Mesendoderm (in vitro differentiated cells): Measurements from ENCODE around the gene FBN2.

Experiments used
- DNase-seq: peaks from one replicate; pipeline ENCODE4 v3.0.0; 2013
- H2AK5ac ChIP-seq: 2 replicates; pipeline ENCODE4 v1.6.1; 2013; ENCODE audit warnings: low read length, inconsistent platforms
- H2BK120ac ChIP-seq: 2 replicates; pipeline ENCODE4 v1.6.1; 2013; ENCODE audit warnings: low read depth, mild to moderate bottlenecking, low read length, moderate library complexity, mixed read lengths
- H2BK15ac ChIP-seq: replicated peaks from 2 replicates; pipeline ENCODE4 v1.6.1; 2013; ENCODE audit warnings: low read depth, mild to moderate bottlenecking, moderate library complexity
- H2BK5ac ChIP-seq: 2 replicates; pipeline ENCODE4 v1.6.1; 2013; ENCODE audit warnings: low read length, inconsistent platforms
- H3K18ac ChIP-seq: 2 replicates; pipeline ENCODE4 v1.6.1; 2013; ENCODE audit warnings: mild to moderate bottlenecking, low read length, mixed read lengths
- H3K23ac ChIP-seq: one replicate; pipeline ENCODE4 v1.6.1; 2013; ENCODE audit warnings: low read length
- H3K27ac ChIP-seq: 2 replicates; pipeline ENCODE4 v1.5.1; 2013; ENCODE audit warnings: low read depth, mild to moderate bottlenecking, inconsistent platforms, low read length, moderate library complexity
- H3K27me3 ChIP-seq: 2 replicates; pipeline ENCODE4 v1.6.1; 2013; ENCODE audit warnings: low read length, control low read depth, mild to moderate bottlenecking, inconsistent platforms; ENCODE audit not compliant: insufficient read depth, poor library complexity
- H3K36me3 ChIP-seq: 2 replicates; pipeline ENCODE4 v1.6.1; 2013; ENCODE audit warnings: low read length, inconsistent platforms; ENCODE audit not compliant: control insufficient read depth, insufficient read depth
- H3K4ac ChIP-seq: one replicate; pipeline ENCODE4 v1.6.1; 2013; ENCODE audit warnings: low read depth, mild to moderate bottlenecking, low read length, moderate library complexity
- H3K4me1 ChIP-seq: 2 replicates; pipeline ENCODE4 v1.6.1; 2013; ENCODE audit warnings: low read depth, low read length, inconsistent platforms; ENCODE audit not compliant: control insufficient read depth
- H3K4me2 ChIP-seq: 2 replicates; pipeline ENCODE4 v1.6.1; 2013; ENCODE audit warnings: low read length
- H3K4me3 ChIP-seq: 2 replicates; pipeline ENCODE4 v1.5.1; 2013; ENCODE audit warnings: mild to moderate bottlenecking, low read length
- H3K56ac ChIP-seq: one replicate; pipeline ENCODE4 v1.6.1; 2013; ENCODE audit warnings: low read length
- H3K79me1 ChIP-seq: 2 replicates; pipeline ENCODE4 v1.6.1; 2013; ENCODE audit warnings: low read length, inconsistent platforms
- H3K79me2 ChIP-seq: 2 replicates; pipeline ENCODE4 v1.6.1; 2013; ENCODE audit warnings: mild to moderate bottlenecking, low read length; ENCODE audit not compliant: control insufficient read depth, insufficient read depth
- H3K9ac ChIP-seq: 2 replicates; pipeline ENCODE4 v1.6.1; 2013; ENCODE audit warnings: low read length, inconsistent platforms
- H4K5ac ChIP-seq: one replicate; pipeline ENCODE4 v1.6.1; 2013; ENCODE audit warnings: low read length
- H4K8ac ChIP-seq: one replicate; pipeline ENCODE4 v1.6.1; 2013; ENCODE audit warnings: low read depth, mild to moderate bottlenecking, control low read depth, low read length, moderate library complexity
- WGBS: extraction: QIAGEN DNeasy Blood & Tissue Kit; methylation state at CpG from one replicate; pipeline ENCODE4 v1.1.7; 2013; ENCODE audit warnings: low lambda C conversion rate, missing lambda C conversion rate; ENCODE audit not compliant: insufficient coverage; ENCODE audit errors: extremely low coverage; 5-methylcytosine and 5-hydroxymethylcytosine counted together

FBN2 gene

DNA sequence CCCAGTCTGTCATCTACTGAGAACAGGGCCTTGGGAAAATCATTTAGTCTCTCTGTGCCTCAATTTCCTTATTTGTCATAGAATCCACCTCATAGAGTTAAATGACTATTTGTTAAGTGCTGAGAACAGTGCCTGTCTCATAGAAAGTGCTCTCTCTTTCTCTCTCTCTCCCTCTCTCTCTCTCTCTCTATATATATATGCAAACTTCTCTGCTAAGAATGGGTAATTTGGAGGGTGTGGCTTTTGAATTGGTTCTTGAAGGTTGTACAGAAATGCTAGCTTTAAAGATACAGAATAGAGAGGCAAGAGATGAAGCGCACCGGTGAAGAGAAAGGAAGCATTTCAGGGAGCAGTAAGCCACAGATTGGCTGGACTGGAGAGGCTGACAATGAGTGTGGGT is 197.4 kb downstream of the FBN2 start:
- Histone ChIP-seq H3K79me1 (no peaks in the 10 kb centered on the region), H3K4me2 (no peak overlapping the region), H3K27me3 (no peaks in the 10 kb centered on the region), H3K4ac (no peak overlapping the region), H2BK15ac (no peak overlapping the region), H3K9ac (no peak overlapping the region), H3K4me1 (no peaks in the 10 kb centered on the region), H2BK5ac (no peak overlapping the region), H3K27ac (no peak overlapping the region), H3K36me3 (peaks cover 7% of the 10 kb centered on the region), H3K18ac (no peak overlapping the region), H4K5ac (no peak overlapping the region), H3K56ac (no peak overlapping the region), H3K23ac (no peak overlapping the region), H3K79me2 (no peaks in the 10 kb centered on the region), H3K4me3 (no peak overlapping the region), H2AK5ac (no peak overlapping the region), H4K8ac (no peak overlapping the region), H2BK120ac (no peak overlapping the region)
- no CpG with 5 or more reads among the region's 2 CpGs for WGBS
- no peak for DNase-seq

DNA sequence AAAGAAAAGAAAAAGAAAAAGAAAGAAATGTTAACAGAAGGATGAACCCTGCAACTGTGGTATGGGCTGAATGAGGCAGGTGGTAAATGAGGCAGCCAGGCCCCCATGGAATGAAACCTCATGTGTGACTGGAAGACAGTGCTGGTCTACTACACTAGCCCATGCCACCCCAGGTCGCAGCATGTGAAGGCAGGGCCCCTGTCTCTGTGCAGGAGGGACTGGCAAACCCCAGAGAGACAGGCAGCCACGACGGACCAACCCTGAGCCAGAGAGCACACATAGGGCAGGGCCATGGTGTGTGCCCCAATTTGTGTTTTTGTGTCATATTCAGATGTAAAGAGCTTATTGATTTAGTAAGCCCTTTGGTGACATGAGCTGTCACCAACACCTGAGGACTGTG is 198.5 kb downstream of the FBN2 start:
- WGBS: no CpG with 5 or more reads among the region's 3 CpGs
- Histone ChIP-seq H3K4me3 (no peak overlapping the region), H3K9ac (no peak overlapping the region), H2BK120ac (no peak overlapping the region), H3K79me2 (no peaks in the 10 kb centered on the region), H3K36me3 (peaks cover 6% of the 10 kb centered on the region), H2BK5ac (no peak overlapping the region), H3K18ac (no peak overlapping the region), H3K79me1 (no peaks in the 10 kb centered on the region), H3K4me1 (no peaks in the 10 kb centered on the region), H3K27ac (no peak overlapping the region), H3K23ac (no peak overlapping the region), H2BK15ac (no peak overlapping the region), H2AK5ac (no peak overlapping the region), H3K27me3 (no peaks in the 10 kb centered on the region), H3K4ac (no peak overlapping the region), H4K8ac (no peak overlapping the region), H3K4me2 (no peak overlapping the region), H4K5ac (no peak overlapping the region), H3K56ac (no peak overlapping the region)
- no peak for DNase-seq

DNA sequence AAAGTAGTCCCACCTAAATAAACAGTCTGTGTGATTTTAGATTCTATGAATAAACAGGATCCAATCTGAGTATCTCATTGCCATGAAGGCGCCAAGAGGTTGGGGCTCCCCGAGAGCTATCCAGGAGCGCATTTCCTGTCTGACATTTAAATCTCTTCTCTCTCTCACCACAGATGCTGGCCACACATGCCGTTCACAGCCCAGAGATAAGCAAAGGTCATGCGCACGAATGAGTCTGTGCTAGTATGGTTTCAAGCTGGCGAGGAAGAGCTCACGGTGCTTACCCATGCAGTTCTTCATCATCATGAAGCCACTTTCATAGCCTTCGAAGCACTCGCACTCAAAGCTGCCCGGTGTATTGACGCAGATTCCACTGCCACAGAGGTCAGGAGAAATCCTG is 199.4 kb downstream of the FBN2 start:
- Histone ChIP-seq H3K27me3 (no peaks in the 10 kb centered on the region), H3K18ac (no peak overlapping the region), H3K79me2 (no peaks in the 10 kb centered on the region), H4K5ac (no peak overlapping the region), H4K8ac (no peak overlapping the region), H3K23ac (no peak overlapping the region), H3K27ac (no peak overlapping the region), H2AK5ac (no peak overlapping the region), H2BK120ac (no peak overlapping the region), H3K4me2 (no peak overlapping the region), H2BK15ac (no peak overlapping the region), H3K4ac (no peak overlapping the region), H3K4me1 (no peaks in the 10 kb centered on the region), H3K36me3 (peaks cover 8% of the 10 kb centered on the region), H2BK5ac (no peak overlapping the region), H3K4me3 (no peak overlapping the region), H3K79me1 (no peaks in the 10 kb centered on the region), H3K56ac (no peak overlapping the region), H3K9ac (no peak overlapping the region)
- DNase-seq: no peak
- no CpG with 5 or more reads among the region's 12 CpGs for WGBS

DNA sequence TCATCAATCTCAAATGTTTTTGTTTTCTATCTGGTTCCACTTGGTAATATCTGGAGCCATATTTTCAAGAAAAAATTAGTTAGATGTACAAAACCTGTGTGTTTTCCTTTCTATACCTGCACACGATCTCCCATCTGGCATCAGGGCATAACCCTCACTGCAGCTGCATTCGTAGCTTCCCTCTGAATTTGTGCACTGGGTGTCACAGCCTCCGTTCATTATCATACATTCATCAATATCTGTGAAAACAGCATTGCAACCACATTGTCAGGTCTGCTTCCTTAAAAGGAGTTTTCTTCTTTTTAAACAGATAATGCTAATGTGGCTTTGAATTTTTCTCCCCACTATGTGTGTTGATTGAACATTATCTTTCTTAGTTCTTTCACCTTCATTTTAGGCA is 202.7 kb downstream of the FBN2 start:
- no peak for DNase-seq
- no peak overlapping the region for H3K18ac ChIP-seq
- no peak overlapping the region for H4K8ac ChIP-seq
- H3K79me2 ChIP-seq: no peaks in the 10 kb centered on the region
- H2BK15ac ChIP-seq: no peak overlapping the region
- H3K9ac ChIP-seq: no peak overlapping the region
- no peak overlapping the region for H4K5ac ChIP-seq
- H2AK5ac ChIP-seq: no peak overlapping the region
- H3K27me3 ChIP-seq: no peaks in the 10 kb centered on the region
- no peak overlapping the region for H2BK5ac ChIP-seq
- H3K23ac ChIP-seq: no peak overlapping the region
- H3K4me2 ChIP-seq: no peak overlapping the region
- no peak overlapping the region for H3K4ac ChIP-seq
- H3K79me1 ChIP-seq: no peaks in the 10 kb centered on the region
- no CpG with 5 or more reads among the region's 3 CpGs for WGBS
- H3K36me3 ChIP-seq: peaks cover 15% of the 10 kb centered on the region
- H3K56ac ChIP-seq: no peak overlapping the region
- no peak overlapping the region for H3K4me3 ChIP-seq
- H3K27ac ChIP-seq: no peak overlapping the region
- no peak overlapping the region for H2BK120ac ChIP-seq
- H3K4me1 ChIP-seq: no peaks in the 10 kb centered on the region

DNA sequence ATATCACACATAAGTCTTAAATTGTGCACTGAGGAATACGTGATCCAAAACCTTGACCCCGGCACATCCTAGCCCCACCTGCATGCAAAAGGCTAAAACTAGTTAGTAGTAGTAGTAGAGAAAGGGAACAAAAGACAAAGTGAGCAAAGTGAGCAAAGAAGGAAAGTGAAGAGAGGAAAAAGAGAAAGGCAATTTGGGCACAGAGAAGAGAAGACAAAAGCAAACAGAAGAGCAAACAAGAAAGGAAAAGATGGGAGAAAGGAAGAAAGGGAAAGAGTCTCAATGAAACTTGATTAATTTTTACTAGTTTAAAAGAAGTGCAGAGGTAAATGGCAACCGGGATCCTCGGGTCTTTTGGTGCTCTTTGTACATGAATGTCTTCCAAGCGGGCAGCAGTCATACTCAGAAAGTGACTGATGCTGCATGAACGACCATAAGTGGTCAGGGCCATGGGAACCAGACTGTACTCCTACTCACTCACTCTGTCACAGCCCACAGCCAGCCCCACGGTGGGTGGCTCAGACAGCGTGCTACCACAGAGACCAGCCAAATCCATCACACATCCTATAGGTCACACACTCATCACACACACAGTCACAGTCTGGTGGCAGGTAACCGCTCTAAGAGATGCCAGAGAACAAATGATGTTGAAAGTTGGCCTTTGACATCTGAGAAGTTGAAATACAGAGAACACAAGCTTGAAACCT is 203.9 kb downstream of the FBN2 start:
- Histone ChIP-seq H3K9ac (no peak overlapping the region), H3K18ac (no peak overlapping the region), H2BK5ac (no peak overlapping the region), H3K36me3 (peaks cover 18% of the 10 kb centered on the region), H3K4ac (no peak overlapping the region), H3K27me3 (no peaks in the 10 kb centered on the region), H3K79me2 (no peaks in the 10 kb centered on the region), H3K23ac (no peak overlapping the region), H3K4me3 (no peak overlapping the region), H4K8ac (no peak overlapping the region), H2BK120ac (no peak overlapping the region), H3K79me1 (no peaks in the 10 kb centered on the region), H3K27ac (no peak overlapping the region), H3K4me2 (no peak overlapping the region), H2BK15ac (no peak overlapping the region), H3K56ac (no peak overlapping the region), H4K5ac (no peak overlapping the region), H2AK5ac (no peak overlapping the region), H3K4me1 (no peaks in the 10 kb centered on the region)
- no peak for DNase-seq
- no CpG with 5 or more reads among the region's 9 CpGs for WGBS

DNA sequence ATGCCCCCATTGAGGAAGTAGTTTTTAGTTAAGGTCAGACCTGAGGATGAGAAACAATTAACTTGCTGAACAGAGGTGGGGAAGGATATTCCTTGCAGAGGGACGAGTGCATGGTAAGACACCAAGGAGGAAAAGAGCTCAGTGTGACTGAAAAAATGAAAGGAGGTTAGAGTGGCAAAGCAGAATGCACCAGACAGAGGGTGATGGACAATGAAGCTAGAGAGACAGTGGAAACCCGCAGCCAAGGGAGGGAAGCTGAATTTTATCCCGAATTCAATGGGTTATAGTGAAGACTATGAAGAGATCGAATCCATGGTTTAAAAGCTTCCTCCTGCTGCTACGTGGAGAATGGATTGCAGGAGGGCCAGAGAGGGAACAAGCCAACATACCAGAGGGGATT is 206.8 kb downstream of the FBN2 start:
- no peak overlapping the region for H2BK15ac ChIP-seq
- no peak overlapping the region for H3K4ac ChIP-seq
- H3K4me2 ChIP-seq: no peak overlapping the region
- H4K8ac ChIP-seq: no peak overlapping the region
- no peak overlapping the region for H4K5ac ChIP-seq
- H2BK5ac ChIP-seq: no peak overlapping the region
- no peak overlapping the region for H3K9ac ChIP-seq
- H3K79me2 ChIP-seq: no peaks in the 10 kb centered on the region
- no peak overlapping the region for H2BK120ac ChIP-seq
- no peak overlapping the region for H2AK5ac ChIP-seq
- H3K4me3 ChIP-seq: no peak overlapping the region
- H3K79me1 ChIP-seq: no peaks in the 10 kb centered on the region
- no peak for DNase-seq
- H3K56ac ChIP-seq: no peak overlapping the region
- H3K4me1 ChIP-seq: no peaks in the 10 kb centered on the region
- H3K27ac ChIP-seq: no peak overlapping the region
- no CpG with 5 or more reads among the region's 5 CpGs for WGBS
- no peak overlapping the region for H3K23ac ChIP-seq
- H3K18ac ChIP-seq: no peak overlapping the region
- no peaks in the 10 kb centered on the region for H3K27me3 ChIP-seq
- peaks cover 21% of the 10 kb centered on the region for H3K36me3 ChIP-seq
